ENCODE results near the gene DOCK4. TPM values are rescaled to one million over a fixed set of nuclear protein-coding genes. Genes with fewer than 3 reads are reported as not detected.

DOCK4 gene
- total RNA-seq, 1 donor from 2014 or later, result 10.6 TPM

DNA sequence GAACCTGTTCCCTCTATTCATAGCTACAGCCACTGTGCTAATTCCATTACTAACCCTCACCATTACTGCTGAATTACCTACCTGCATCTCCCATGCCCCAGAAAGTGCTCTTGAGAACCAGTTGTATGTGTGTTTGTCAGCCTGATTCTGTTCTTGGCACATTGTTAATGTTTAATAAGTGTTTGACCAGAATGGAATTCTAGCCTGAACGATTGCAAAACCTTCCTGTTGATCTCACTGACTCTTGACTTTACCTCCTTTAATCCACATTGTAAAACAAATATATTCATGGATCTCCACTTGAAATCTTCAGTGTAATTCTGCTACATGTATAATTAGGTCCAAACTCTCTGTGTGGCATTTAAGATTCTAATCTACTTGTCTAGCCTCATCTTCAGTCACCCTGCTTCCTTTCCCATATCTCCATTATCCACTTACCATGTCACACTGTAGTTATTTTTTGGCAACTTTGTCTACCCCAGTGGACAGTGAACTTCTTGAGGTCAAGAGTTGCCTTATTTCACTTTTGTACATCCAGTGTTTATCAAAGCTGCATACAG, 5.2 kb upstream of the DOCK4 start:
- peak; percentile 92 for DNase-seq (ENCODE audit: low read depth)
- TF ChIP-seq, protein P1, sequence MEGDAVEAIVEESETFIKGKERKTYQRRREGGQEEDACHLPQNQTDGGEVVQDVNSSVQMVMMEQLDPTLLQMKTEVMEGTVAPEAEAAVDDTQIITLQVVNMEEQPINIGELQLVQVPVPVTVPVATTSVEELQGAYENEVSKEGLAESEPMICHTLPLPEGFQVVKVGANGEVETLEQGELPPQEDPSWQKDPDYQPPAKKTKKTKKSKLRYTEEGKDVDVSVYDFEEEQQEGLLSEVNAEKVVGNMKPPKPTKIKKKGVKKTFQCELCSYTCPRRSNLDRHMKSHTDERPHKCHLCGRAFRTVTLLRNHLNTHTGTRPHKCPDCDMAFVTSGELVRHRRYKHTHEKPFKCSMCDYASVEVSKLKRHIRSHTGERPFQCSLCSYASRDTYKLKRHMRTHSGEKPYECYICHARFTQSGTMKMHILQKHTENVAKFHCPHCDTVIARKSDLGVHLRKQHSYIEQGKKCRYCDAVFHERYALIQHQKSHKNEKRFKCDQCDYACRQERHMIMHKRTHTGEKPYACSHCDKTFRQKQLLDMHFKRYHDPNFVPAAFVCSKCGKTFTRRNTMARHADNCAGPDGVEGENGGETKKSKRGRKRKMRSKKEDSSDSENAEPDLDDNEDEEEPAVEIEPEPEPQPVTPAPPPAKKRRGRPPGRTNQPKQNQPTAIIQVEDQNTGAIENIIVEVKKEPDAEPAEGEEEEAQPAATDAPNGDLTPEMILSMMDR (conservative IDR thresholded peaks at IDR 0.05; ENCODE audit: low read depth, low read length), result no peak

DNA sequence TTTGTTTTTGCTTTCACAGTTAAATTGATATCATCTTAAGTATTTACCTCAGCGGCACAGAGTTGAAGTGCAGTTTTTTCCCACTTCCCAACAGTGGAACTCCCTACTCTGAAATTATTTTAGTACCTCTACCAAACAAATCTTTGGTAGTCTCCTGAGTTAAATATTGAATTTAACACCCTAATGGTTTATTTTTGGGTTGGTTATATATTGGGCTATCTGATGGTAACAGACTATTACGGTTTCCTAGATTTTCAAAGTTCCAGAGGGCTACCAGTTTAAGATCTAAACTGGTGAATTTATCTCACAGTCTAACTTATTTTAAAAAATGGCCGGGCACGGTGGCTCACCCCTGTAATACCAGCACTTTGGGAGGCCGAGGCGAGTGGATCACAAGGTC, 1.6 kb upstream of the DOCK4 start:
- DNase-seq (ENCODE audit: low read depth), result no peak
- peak overlapping the region; percentile 92 for H3K4me3 ChIP-seq (ENCODE audit: low read depth, low read length)
- TF ChIP-seq, protein P1 (conservative IDR thresholded peaks at IDR 0.05; ENCODE audit: low read depth, low read length), result no peak

More for the DNA sequence above, 5.2 kb upstream of the DOCK4 start:
- H3K4me3 ChIP-seq (ENCODE audit: low read depth, low read length), result no peak overlapping the region

DNA sequence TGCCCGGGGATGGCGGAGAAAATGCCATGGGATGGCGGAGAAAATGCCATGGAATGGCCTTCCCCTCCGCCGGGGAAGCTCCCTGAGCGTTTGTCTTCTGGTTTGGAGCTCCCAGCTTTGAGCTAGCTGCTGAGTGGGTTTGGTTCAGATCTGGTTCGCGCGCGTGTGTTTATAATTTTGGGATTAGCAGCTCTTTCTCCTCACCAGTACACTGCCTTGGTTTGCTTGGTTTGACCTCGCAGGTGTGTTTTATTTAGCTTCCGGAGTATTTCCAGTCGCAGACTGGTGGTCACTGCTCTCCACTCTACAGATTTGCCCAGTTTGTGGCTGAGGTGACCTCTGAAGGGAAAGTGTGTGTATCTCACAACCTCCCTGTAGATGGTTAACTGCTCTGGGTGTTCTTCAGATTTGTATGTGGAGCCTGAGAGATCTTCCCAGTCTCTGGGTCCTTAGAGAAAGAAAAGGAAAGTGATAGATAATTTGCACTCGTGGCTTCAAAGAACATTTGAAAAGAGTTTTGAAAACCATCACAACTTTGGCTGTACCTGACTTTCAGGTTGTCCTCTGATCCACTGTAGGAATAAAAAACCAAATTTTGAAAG, 893 bp upstream of the DOCK4 start:
- no peak for DNase-seq (ENCODE audit: low read depth)
- TF ChIP-seq, protein P1 (conservative IDR thresholded peaks at IDR 0.05; ENCODE audit: low read depth, low read length), result no peak
- peak overlapping the region; percentile 92 for H3K4me3 ChIP-seq (ENCODE audit: low read depth, low read length)

DNA sequence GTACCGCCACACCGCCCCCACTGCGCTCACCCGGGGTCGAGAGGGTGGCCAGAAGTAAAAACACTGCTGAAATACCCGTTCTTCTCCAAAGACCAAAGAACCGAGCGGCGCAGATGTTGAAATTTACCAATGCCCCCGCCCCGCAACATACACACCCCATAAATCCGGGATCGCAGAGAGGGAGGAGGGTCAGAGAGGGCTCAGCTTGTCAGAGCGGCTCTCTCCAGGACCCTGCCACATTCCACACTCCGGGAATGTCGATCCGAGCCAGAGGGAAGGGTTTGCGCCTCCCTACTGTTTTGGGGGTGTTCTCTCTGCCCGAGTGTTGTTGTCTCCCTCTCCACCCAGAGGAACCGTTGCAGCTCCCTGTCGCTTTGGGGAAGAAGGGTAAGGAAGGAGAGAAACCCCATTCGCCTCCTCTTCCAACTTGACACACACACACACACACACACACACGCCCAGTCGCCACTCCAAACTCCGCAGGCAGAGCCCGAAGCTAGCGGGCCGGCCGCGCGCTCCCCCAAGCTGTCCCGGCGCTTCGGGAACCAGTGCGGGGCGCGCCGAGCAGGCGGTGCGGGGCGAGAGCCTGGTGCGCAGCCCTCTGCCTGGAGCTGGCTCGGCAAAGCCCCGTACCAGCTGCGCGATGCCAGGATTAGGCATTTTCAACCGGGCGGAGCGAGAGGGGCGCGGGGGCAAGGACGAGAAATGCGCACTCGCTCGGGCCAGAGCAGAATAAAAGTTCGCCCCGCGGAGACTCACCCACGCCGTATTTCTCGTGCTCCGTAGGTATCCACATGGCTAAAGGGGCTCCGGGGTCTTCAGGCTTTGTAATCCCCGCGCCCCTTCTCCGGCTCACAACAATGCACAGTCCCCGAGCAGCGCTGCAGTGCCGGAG, 609 bp downstream of the DOCK4 start:
- TF ChIP-seq, protein P1 (conservative IDR thresholded peaks at IDR 0.05; ENCODE audit: low read depth, low read length), result no peak
- DNase-seq (ENCODE audit: low read depth), result no peak
- peak overlapping the region; percentile 92 for H3K4me3 ChIP-seq (ENCODE audit: low read depth, low read length)

DNA sequence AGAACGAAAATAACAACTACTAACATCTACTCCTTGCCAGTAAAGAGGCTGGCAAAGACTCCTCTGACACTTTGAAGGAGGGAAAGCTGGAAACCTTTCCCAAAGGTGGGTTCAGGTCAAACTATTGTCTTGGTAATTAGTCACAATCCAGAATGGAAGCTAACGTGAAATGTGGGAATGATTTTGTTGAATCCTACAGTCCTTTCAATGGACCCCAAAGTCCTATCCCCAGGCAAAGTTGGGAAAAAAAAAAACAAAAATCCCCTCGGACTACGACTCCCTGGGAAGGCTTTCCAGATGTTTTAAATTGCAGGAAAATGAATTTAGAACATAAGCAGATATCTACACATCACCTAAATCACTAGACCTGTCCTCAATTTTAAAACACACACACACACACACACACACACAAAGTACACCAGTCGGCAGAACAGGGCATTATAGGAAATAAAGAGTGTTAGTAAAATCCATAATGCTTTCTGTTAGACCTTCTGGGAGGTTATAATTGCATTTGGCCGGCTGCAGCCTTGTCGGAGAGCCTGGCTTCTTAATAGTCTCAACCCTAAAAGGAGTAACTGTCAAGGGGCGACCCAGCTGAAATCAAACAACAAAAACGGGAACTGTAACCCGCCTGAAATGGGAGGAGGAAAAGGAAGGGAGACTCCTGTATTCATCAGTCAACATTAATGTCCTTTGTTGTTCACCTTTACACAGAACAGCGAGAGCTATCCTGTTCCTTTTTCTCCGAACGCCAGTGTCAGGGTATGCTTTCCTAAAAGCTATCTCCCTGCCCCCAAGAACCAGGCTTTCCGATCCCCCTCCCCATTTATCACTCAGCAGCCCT, 1.5 kb downstream of the DOCK4 start:
- TF ChIP-seq, protein P1 (conservative IDR thresholded peaks at IDR 0.05; ENCODE audit: low read depth, low read length), result no peak
- peak overlapping the region; percentile 92 for H3K4me3 ChIP-seq (ENCODE audit: low read depth, low read length)
- no peak for DNase-seq (ENCODE audit: low read depth)

DNA sequence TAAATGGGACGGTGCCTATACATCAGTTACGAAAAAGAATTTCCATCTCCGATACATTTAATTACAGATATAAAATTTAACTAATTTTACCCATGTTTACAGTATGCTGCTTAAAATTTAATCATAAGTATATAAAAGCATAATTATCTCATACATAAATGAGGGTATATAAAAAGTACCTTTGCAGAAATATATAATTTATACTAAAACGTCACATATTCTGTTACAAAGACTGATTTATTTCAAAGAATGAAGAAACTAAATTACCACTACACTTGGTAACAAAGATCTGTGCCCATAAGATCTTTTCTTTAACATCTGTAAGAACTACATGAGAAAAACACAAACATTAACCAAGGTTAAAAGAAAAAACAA, 2.8 kb downstream of the DOCK4 start:
- H3K4me3 ChIP-seq (ENCODE audit: low read depth, low read length), result peak overlapping the region; percentile 92
- TF ChIP-seq, protein P1 (conservative IDR thresholded peaks at IDR 0.05; ENCODE audit: low read depth, low read length), result no peak
- no peak for DNase-seq (ENCODE audit: low read depth)
